Nephron (organoid): ENCODE data around the gene ARHGDIA.

ENCODE experiments used
- H3K27ac Mint-ChIP-seq, 3 experiments: 2 replicates each; pipeline ENCODE4 v1.8.0; 2020; ENCODE audit warnings: mixed read lengths in 3 of 3, mild to moderate bottlenecking in 2 of 3, moderate library complexity in 1 of 3
- H3K27me3 Mint-ChIP-seq: 2 replicates; pipeline ENCODE4 v1.8.0; 2021; ENCODE audit warnings: low read depth, mild to moderate bottlenecking, moderate library complexity, mixed read lengths
- H3K36me3 Mint-ChIP-seq: 2 replicates; pipeline ENCODE4 v1.8.0; 2020; ENCODE audit warnings: low read depth, mixed read lengths
- H3K4me1 Mint-ChIP-seq: 2 replicates; pipeline ENCODE4 v1.8.0; 2020; ENCODE audit warnings: mixed read lengths
- H3K4me3 Mint-ChIP-seq, 3 experiments: 2 replicates each; pipeline ENCODE4 v1.8.0; 2020; ENCODE audit warnings: mild to moderate bottlenecking in 3 of 3, mixed read lengths in 3 of 3, moderate library complexity in 2 of 3
- H3K9me3 Mint-ChIP-seq: 2 replicates; pipeline ENCODE4 v1.8.0; 2020; ENCODE audit warnings: mixed read lengths
- CTCF ChIP-seq, 3 experiments: fragments of 200-600 bp; sonication (generic); IDR thresholded peaks; one replicate each; pipeline ENCODE4 v1.5.0; 2021; ENCODE audit warnings: antibody characterized with exemption in 3 of 3; ENCODE audit not compliant: unreplicated experiment in 3 of 3

ARHGDIA gene

DNA sequence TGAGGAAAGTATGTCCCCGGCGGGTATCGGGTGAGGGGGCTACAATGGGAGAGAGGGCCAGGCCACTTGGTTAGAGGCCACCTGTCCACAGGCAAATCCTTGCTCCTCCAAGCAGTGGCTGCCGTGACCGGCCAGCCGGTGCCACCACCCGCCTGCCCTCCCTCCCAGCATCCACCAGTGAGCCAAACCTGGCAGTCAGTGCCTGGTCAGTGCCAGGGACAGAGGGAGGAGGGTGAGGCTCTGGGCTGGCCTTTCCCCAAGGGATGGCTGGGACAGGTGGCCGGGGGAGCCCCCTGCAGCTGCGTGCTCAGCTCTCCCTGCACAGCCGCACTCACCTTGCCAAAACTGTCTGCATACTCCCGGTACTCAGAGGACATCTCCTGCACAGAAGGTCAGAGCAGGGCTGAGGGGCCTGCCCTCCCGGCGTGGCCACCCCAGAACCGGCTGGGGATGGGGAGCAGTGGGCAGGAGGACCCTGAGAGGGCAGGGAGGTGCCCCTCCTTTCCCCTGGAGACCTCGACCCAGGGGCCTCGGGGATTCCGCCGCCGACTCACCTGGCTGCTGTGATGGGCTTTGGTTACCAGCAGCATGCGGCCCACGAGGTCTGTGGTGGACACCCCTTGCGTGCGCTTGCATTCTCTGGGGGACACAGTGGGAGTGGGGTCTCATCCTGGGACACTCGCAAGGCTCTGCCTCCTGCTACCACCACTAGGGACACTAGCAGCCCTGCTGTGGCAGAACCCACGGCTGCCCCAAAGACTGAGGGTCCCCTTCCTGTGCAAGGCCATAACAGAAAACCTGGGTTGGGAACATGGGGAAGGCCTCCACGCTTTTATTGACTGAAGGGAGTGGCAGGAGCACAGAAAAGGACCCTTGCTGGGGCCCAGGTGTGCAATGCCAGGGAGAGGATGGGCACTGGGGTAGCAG, 36.3 kb upstream of the ARHGDIA start:
- Mint-ChIP-seq H3K27ac (no peak overlapping the region), H3K27me3 (peaks cover 4% of the 10 kb centered on the region), H3K36me3 (no peaks in the 10 kb centered on the region), H3K9me3 (no peaks in the 10 kb centered on the region), H3K4me1 (no peaks in the 10 kb centered on the region), H3K4me3 (no peak overlapping the region)
- TF ChIP-seq CTCF (IDR thresholded peaks at IDR 0.05; ENCODE audit: unreplicated experiment in 3 of 3): no peak

GRCh38 chr17:81906476-81907218, 35.5 kb upstream of the ARHGDIA start:
- TF ChIP-seq CTCF (IDR thresholded peaks at IDR 0.05; ENCODE audit: unreplicated experiment in 3 of 3): no peak
- Mint-ChIP-seq H3K27ac (no peak overlapping the region), H3K4me1 (no peaks in the 10 kb centered on the region)

DNA sequence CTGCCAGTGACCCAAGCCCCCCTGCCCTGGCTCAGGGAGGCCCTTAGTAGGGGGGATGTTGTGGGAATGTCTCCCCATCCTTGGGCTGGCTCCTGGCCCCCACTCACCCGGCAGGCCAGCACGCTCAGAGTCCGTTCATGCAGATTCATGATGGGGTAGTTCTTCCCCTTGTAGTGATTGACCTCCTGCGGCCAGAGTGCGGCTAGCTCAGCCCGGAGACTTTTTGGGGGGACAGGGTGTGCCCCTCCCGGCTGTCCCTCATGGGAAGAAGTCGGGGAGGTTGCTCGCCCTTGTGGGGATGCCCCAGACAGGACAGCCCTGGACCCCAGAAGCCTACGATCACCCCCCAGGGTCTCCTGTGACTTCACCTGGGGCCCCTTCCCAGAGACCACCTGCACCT, 34.9 kb upstream of the ARHGDIA start:
- H3K4me3 Mint-ChIP-seq: no peak overlapping the region
- H3K9me3 Mint-ChIP-seq: no peaks in the 10 kb centered on the region
- peaks cover 12% of the 10 kb centered on the region for H3K27me3 Mint-ChIP-seq
- H3K27ac Mint-ChIP-seq: no peak overlapping the region
- no peaks in the 10 kb centered on the region for H3K4me1 Mint-ChIP-seq
- no peak for TF ChIP-seq CTCF (IDR thresholded peaks at IDR 0.05; ENCODE audit: unreplicated experiment in 3 of 3)
- H3K36me3 Mint-ChIP-seq: peaks cover 4% of the 10 kb centered on the region

More at GRCh38 chr17:81906476-81907218, 35.5 kb upstream of the ARHGDIA start:
- H3K27me3 Mint-ChIP-seq: peaks cover 5% of the 10 kb centered on the region
- H3K9me3 Mint-ChIP-seq: no peaks in the 10 kb centered on the region
- no peak overlapping the region for H3K4me3 Mint-ChIP-seq
- no peaks in the 10 kb centered on the region for H3K36me3 Mint-ChIP-seq

GRCh38 chr17:81905424-81905875, 34.3 kb upstream of the ARHGDIA start:
- peaks cover 16% of the 10 kb centered on the region for H3K27me3 Mint-ChIP-seq
- H3K9me3 Mint-ChIP-seq: no peaks in the 10 kb centered on the region
- no peak overlapping the region for H3K4me3 Mint-ChIP-seq
- no peaks in the 10 kb centered on the region for H3K4me1 Mint-ChIP-seq
- peaks cover 8% of the 10 kb centered on the region for H3K36me3 Mint-ChIP-seq
- TF ChIP-seq CTCF (IDR thresholded peaks at IDR 0.05; ENCODE audit: unreplicated experiment in 3 of 3): no peak
- H3K27ac Mint-ChIP-seq: no peak overlapping the region

- no peak overlapping the region for H3K4me3 Mint-ChIP-seq
- no peaks in the 10 kb centered on the region for H3K4me1 Mint-ChIP-seq
- H3K36me3 Mint-ChIP-seq: peaks cover 13% of the 10 kb centered on the region
- no peak for TF ChIP-seq CTCF (IDR thresholded peaks at IDR 0.05; ENCODE audit: unreplicated experiment in 3 of 3)
- no peaks in the 10 kb centered on the region for H3K9me3 Mint-ChIP-seq
- peaks cover 16% of the 10 kb centered on the region for H3K27me3 Mint-ChIP-seq
- H3K27ac Mint-ChIP-seq: no peak overlapping the region
These were observed 33.7 kb upstream of the ARHGDIA start for GRCh38 chr17:81904600-81905423.
